Measurements from ENCODE around the gene SCOC. TPM values are rescaled to one million over a fixed set of nuclear protein-coding genes. Genes with fewer than 3 reads are reported as not detected.
A peak's percentile ranks its signal among the peaks of the same experiment; 100 is the strongest.

The SCOC gene
- total and polyA plus RNA-seq, 2 of the 13 experiments (the other 11 are each of a cell fraction or from before 2014, with no cell fraction given) = 43.8 to 65.2 TPM

GRCh38 chr4:140363051-140363450 is 10.4 kb upstream of the SCOC start (continued):
- TF ChIP-seq, protein P1, sequence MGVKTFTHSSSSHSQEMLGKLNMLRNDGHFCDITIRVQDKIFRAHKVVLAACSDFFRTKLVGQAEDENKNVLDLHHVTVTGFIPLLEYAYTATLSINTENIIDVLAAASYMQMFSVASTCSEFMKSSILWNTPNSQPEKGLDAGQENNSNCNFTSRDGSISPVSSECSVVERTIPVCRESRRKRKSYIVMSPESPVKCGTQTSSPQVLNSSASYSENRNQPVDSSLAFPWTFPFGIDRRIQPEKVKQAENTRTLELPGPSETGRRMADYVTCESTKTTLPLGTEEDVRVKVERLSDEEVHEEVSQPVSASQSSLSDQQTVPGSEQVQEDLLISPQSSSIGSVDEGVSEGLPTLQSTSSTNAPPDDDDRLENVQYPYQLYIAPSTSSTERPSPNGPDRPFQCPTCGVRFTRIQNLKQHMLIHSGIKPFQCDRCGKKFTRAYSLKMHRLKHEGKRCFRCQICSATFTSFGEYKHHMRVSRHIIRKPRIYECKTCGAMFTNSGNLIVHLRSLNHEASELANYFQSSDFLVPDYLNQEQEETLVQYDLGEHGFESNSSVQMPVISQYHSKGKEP (CRISPR knock-in tag; IDR thresholded peaks at IDR 0.05) = no peak
- TF ChIP-seq ZNF317 (CRISPR knock-in tag; IDR thresholded peaks at IDR 0.05) (peak; percentile 56; the same call in 1 of the 2 replicates), CEBPZ (IDR thresholded peaks at IDR 0.05; ENCODE audit: low read length) (no peak), NFE2L1 (CRISPR knock-in tag; IDR thresholded peaks at IDR 0.05; ENCODE audit: borderline replicate concordance) (no peak), ZNF569 (CRISPR knock-in tag; IDR thresholded peaks at IDR 0.05; ENCODE audit: borderline replicate concordance) (no peak), ZNF430 (CRISPR knock-in tag; IDR thresholded peaks at IDR 0.05) (no peak), SNAPC2 (CRISPR knock-in tag; IDR thresholded peaks at IDR 0.05) (no peak), CHCHD3 (CRISPR knock-in tag; IDR thresholded peaks at IDR 0.05) (no peak), ZNF335 (CRISPR knock-in tag; IDR thresholded peaks at IDR 0.05) (no peak), FLYWCH1 (CRISPR knock-in tag; IDR thresholded peaks at IDR 0.05) (no peak), ZNF512B (CRISPR knock-in tag; IDR thresholded peaks at IDR 0.05; ENCODE audit: borderline replicate concordance) (no peak), RBAK (CRISPR knock-in tag; IDR thresholded peaks at IDR 0.05) (no peak), ZNF331 (CRISPR knock-in tag; IDR thresholded peaks at IDR 0.05) (0 out of 2 replicates have a peak, but pooled peaks have one; percentile 11), PCBP1 (IDR thresholded peaks at IDR 0.05; ENCODE audit: borderline replicate concordance, low read depth, low read length) (no peak), SIN3B (IDR thresholded peaks at IDR 0.05; ENCODE audit: low read length) (no peak)
- TF ChIP-seq, protein P2, sequence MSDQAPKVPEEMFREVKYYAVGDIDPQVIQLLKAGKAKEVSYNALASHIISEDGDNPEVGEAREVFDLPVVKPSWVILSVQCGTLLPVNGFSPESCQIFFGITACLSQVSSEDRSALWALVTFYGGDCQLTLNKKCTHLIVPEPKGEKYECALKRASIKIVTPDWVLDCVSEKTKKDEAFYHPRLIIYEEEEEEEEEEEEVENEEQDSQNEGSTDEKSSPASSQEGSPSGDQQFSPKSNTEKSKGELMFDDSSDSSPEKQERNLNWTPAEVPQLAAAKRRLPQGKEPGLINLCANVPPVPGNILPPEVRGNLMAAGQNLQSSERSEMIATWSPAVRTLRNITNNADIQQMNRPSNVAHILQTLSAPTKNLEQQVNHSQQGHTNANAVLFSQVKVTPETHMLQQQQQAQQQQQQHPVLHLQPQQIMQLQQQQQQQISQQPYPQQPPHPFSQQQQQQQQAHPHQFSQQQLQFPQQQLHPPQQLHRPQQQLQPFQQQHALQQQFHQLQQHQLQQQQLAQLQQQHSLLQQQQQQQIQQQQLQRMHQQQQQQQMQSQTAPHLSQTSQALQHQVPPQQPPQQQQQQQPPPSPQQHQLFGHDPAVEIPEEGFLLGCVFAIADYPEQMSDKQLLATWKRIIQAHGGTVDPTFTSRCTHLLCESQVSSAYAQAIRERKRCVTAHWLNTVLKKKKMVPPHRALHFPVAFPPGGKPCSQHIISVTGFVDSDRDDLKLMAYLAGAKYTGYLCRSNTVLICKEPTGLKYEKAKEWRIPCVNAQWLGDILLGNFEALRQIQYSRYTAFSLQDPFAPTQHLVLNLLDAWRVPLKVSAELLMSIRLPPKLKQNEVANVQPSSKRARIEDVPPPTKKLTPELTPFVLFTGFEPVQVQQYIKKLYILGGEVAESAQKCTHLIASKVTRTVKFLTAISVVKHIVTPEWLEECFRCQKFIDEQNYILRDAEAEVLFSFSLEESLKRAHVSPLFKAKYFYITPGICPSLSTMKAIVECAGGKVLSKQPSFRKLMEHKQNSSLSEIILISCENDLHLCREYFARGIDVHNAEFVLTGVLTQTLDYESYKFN (CRISPR knock-in tag; conservative IDR thresholded peaks at IDR 0.05) = peak; percentile 87
- TF ChIP-seq, protein P3, sequence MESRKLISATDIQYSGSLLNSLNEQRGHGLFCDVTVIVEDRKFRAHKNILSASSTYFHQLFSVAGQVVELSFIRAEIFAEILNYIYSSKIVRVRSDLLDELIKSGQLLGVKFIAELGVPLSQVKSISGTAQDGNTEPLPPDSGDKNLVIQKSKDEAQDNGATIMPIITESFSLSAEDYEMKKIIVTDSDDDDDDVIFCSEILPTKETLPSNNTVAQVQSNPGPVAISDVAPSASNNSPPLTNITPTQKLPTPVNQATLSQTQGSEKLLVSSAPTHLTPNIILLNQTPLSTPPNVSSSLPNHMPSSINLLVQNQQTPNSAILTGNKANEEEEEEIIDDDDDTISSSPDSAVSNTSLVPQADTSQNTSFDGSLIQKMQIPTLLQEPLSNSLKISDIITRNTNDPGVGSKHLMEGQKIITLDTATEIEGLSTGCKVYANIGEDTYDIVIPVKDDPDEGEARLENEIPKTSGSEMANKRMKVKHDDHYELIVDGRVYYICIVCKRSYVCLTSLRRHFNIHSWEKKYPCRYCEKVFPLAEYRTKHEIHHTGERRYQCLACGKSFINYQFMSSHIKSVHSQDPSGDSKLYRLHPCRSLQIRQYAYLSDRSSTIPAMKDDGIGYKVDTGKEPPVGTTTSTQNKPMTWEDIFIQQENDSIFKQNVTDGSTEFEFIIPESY (CRISPR knock-in tag; IDR thresholded peaks at IDR 0.05) = peak; percentile 22; the same call in 1 of the 2 replicates
